ENCODE results near the gene CSPG5. TPM values are rescaled to one million over a fixed set of nuclear protein-coding genes. Genes with fewer than 3 reads are reported as not detected.

The CSPG5 gene
- total and polyA plus RNA-seq, 2 donors, result 0.09 to 0.25 TPM

GRCh38 chr3:47592066-47592795 is 13.6 kb upstream of the CSPG5 start:
- Histone ChIP-seq H3K4me1 (ENCODE audit: control insufficient read depth in 2 of 2, insufficient read depth in 2 of 2, low read length in 2 of 2) (no peaks in the 10 kb centered on the region), H3K36me3 (ENCODE audit: control insufficient read depth in 2 of 2, insufficient read depth in 2 of 2, low read length in 1 of 2) (peaks cover 41 to 71% of the 10 kb centered on the region in 2 donors), H3K9me3 (ENCODE audit: control insufficient read depth in 2 of 2, insufficient read depth in 1 of 2, low read length in 1 of 2) (no peaks in the 10 kb centered on the region), H3K27ac (ENCODE audit: low read depth in 1 of 2, low read length in 1 of 2) (no peak overlapping the region), H3K27me3 (ENCODE audit: control insufficient read depth in 2 of 2, insufficient read depth in 1 of 2, low read length in 1 of 2) (no peaks in the 10 kb centered on the region), H3K4me3 (ENCODE audit: low read length in 2 of 2) (no peak overlapping the region)
- no peak for DNase-seq (ENCODE audit: low read depth in 6 of 9, low spot score in 9 of 9)
- WGBS, result 95% methylated on average over 4 of the region's 4 CpGs

DNA sequence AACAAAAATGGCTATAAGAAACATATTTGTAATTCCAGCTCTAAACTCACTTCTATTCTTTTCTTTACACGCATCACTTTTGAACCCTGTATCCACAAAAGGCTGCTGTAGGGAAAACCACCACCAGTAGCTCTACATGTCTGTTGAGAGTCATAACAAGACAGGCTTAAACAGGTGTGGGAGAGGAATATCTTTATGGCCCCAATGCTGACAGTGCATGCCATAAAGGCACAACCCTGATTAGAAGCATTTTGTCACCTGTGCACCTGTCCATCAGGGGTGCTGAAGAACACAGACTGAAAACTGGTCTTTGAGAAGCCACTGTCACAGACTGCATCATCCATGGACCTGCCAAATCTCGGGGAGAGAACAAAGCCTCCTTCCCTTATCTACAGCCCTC is 11.6 kb upstream of the CSPG5 start:
- DNase-seq (ENCODE audit: low read depth in 6 of 9, low spot score in 9 of 9), result no peak
- Histone ChIP-seq H3K36me3 (ENCODE audit: control insufficient read depth in 2 of 2, insufficient read depth in 2 of 2, low read length in 1 of 2) (peaks cover 54 to 84% of the 10 kb centered on the region in 2 donors), H3K27me3 (ENCODE audit: control insufficient read depth in 2 of 2, insufficient read depth in 1 of 2, low read length in 1 of 2) (no peaks in the 10 kb centered on the region), H3K4me3 (ENCODE audit: low read length in 2 of 2) (no peak overlapping the region), H3K9me3 (ENCODE audit: control insufficient read depth in 2 of 2, insufficient read depth in 1 of 2, low read length in 1 of 2) (no peaks in the 10 kb centered on the region), H3K4me1 (ENCODE audit: control insufficient read depth in 2 of 2, insufficient read depth in 2 of 2, low read length in 2 of 2) (no peaks in the 10 kb centered on the region), H3K27ac (ENCODE audit: low read depth in 1 of 2, low read length in 1 of 2) (no peak overlapping the region)
- 97% methylated on average over 2 of the region's 2 CpGs for WGBS

DNA sequence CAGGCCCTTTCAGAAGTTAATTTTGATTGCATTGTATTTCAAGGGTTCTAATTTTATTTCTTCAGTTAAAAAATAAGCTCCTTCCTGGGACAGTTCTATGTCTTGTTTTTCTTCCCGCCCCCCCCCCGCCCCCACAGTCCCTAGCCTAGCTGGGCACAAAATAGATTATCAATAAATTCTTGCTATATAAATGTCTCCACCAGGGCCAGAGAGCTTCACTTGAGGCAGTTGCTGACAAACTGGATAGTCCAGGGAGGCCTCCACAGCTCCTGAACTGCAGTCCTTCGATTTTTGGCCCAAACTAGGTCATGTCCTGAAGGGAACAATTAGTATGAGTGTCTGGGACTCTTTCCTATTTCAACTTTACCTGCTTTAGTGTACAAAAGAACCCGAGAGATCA is 9.9 kb upstream of the CSPG5 start:
- no peaks in the 10 kb centered on the region for H3K9me3 ChIP-seq (ENCODE audit: control insufficient read depth in 2 of 2, insufficient read depth in 1 of 2, low read length in 1 of 2)
- 99% methylated on average over 4 of the region's 4 CpGs for WGBS

GRCh38 chr3:47588053-47588452 is 9.4 kb upstream of the CSPG5 start:
- Histone ChIP-seq H3K36me3 (ENCODE audit: control insufficient read depth in 2 of 2, insufficient read depth in 2 of 2, low read length in 1 of 2) (peaks cover 47 to 73% of the 10 kb centered on the region in 2 donors), H3K4me1 (ENCODE audit: control insufficient read depth in 2 of 2, insufficient read depth in 2 of 2, low read length in 2 of 2) (no peaks in the 10 kb centered on the region), H3K9me3 (ENCODE audit: control insufficient read depth in 2 of 2, insufficient read depth in 1 of 2, low read length in 1 of 2) (no peaks in the 10 kb centered on the region), H3K27ac (ENCODE audit: low read depth in 1 of 2, low read length in 1 of 2) (no peak overlapping the region), H3K27me3 (ENCODE audit: control insufficient read depth in 2 of 2, insufficient read depth in 1 of 2, low read length in 1 of 2) (no peaks in the 10 kb centered on the region), H3K4me3 (ENCODE audit: low read length in 2 of 2) (no peak overlapping the region)
- no peak for DNase-seq (ENCODE audit: low read depth in 6 of 9, low spot score in 9 of 9)
- over 99% methylated on average over 7 of the region's 7 CpGs for WGBS

More for the DNA sequence above, 9.9 kb upstream of the CSPG5 start:
- H3K4me3 ChIP-seq (ENCODE audit: low read length in 2 of 2), result no peak overlapping the region
- H3K36me3 ChIP-seq (ENCODE audit: control insufficient read depth in 2 of 2, insufficient read depth in 2 of 2, low read length in 1 of 2), result peaks cover 47 to 79% of the 10 kb centered on the region in 2 donors
- H3K27me3 ChIP-seq (ENCODE audit: control insufficient read depth in 2 of 2, insufficient read depth in 1 of 2, low read length in 1 of 2), result no peaks in the 10 kb centered on the region
- no peak for DNase-seq (ENCODE audit: low read depth in 6 of 9, low spot score in 9 of 9)
- no peaks in the 10 kb centered on the region for H3K4me1 ChIP-seq (ENCODE audit: control insufficient read depth in 2 of 2, insufficient read depth in 2 of 2, low read length in 2 of 2)
- no peak overlapping the region for H3K27ac ChIP-seq (ENCODE audit: low read depth in 1 of 2, low read length in 1 of 2)

DNA sequence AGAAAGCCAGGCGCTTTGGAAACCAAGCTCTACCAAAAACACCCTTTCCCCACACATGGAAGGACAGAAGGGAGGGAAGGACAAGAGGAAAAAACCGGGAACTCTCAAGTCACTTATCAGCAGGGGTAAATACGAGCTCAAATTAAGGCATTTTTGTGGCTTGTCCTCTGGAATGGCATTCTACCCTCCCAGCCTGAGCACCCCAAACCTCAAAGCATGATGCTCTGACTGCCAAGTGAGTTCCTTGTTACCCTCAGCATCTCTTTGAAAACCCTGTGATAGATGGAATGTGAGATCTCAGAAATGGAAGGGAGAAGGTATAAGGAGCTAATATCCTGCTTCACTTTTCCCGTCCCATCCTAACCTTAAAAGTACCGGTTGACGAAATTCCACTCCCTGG is 8.1 kb upstream of the CSPG5 start:
- H3K4me1 ChIP-seq (ENCODE audit: control insufficient read depth in 2 of 2, insufficient read depth in 2 of 2, low read length in 2 of 2), result no peaks in the 10 kb centered on the region
- peaks cover 42 to 60% of the 10 kb centered on the region in 2 donors for H3K36me3 ChIP-seq (ENCODE audit: control insufficient read depth in 2 of 2, insufficient read depth in 2 of 2, low read length in 1 of 2)
- WGBS, result 96% methylated on average over 6 of the region's 6 CpGs

DNA sequence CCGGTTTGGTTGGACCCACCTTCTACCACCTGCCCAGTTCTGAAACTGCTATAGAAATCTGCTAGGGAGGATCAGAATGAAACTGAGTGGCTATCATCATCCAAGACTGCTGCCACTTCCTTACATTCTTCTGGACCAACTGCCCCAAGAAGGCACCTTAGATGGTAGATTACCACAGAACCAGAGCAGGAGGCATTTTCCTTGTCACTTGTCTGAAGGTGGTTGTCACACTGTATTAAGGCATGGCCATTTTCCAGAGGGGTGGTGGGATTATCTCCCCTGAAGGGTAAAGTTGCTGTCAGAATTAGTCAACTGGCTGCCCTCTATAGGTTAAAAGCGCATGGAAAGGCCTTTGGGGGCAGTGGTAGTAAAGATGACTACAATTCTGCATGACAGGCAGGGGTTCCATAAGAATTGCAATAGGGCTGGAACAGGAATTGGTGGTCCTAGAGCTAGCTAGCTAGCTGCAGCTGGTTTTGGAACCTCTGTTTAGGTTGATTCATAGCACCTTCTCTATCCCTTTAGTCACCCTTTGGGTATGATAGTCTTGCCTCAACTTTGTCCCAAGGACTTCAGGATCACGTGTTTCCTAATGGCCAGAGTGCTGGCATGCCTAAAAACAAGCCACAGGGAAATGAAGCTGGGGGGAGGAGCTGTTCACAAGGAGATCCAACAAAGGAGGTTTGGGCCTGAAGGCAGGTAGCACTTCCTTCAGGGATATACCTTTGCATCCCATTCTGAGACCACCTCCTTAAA is 4.8 kb upstream of the CSPG5 start:
- Histone ChIP-seq H3K27me3 (ENCODE audit: control insufficient read depth in 2 of 2, insufficient read depth in 1 of 2, low read length in 1 of 2) (peaks cover 23 to 32% of the 10 kb centered on the region in 2 donors), H3K36me3 (ENCODE audit: control insufficient read depth in 2 of 2, insufficient read depth in 2 of 2, low read length in 1 of 2) (peaks cover 25 to 36% of the 10 kb centered on the region in 2 donors), H3K27ac (ENCODE audit: low read depth in 1 of 2, low read length in 1 of 2) (no peak overlapping the region), H3K9me3 (ENCODE audit: control insufficient read depth in 2 of 2, insufficient read depth in 1 of 2, low read length in 1 of 2) (peaks cover 0 to 5% of the 10 kb centered on the region in 2 donors), H3K4me3 (ENCODE audit: low read length in 2 of 2) (no peak overlapping the region), H3K4me1 (ENCODE audit: control insufficient read depth in 2 of 2, insufficient read depth in 2 of 2, low read length in 2 of 2) (peaks cover 2 to 7% of the 10 kb centered on the region in 2 donors)
- 93% methylated on average over 3 of the region's 3 CpGs for WGBS
- DNase-seq (ENCODE audit: low read depth in 6 of 9, low spot score in 9 of 9), result no peak

More for the DNA sequence above, 8.1 kb upstream of the CSPG5 start:
- Histone ChIP-seq H3K9me3 (ENCODE audit: control insufficient read depth in 2 of 2, insufficient read depth in 1 of 2, low read length in 1 of 2) (no peaks in the 10 kb centered on the region), H3K27ac (ENCODE audit: low read depth in 1 of 2, low read length in 1 of 2) (no peak overlapping the region), H3K27me3 (ENCODE audit: control insufficient read depth in 2 of 2, insufficient read depth in 1 of 2, low read length in 1 of 2) (peaks cover 0 to 2% of the 10 kb centered on the region in 2 donors), H3K4me3 (ENCODE audit: low read length in 2 of 2) (no peak overlapping the region)
- no peak for DNase-seq (ENCODE audit: low read depth in 6 of 9, low spot score in 9 of 9)

DNA sequence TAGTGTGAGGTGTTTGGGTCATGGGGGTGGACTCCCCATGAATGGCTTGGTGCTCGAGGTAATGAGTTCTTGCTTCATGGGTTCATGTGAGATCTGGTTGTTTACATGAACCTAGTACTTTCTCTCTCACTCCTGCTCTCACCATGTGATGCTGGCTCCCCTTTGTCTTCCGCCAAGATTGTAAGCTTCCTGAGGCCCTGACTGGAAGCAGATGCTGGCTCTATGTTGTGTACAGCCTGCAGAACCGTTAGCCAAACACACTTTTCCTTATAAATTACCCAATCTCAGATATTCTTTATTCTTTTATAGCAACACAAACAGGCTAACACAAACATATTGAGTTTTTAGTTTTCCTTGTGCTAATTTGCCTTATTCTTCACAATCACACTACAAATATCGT is 3.2 kb upstream of the CSPG5 start:
- Histone ChIP-seq H3K4me3 (ENCODE audit: low read length in 2 of 2) (no peak overlapping the region), H3K4me1 (ENCODE audit: control insufficient read depth in 2 of 2, insufficient read depth in 2 of 2, low read length in 2 of 2) (peaks cover 6 to 17% of the 10 kb centered on the region in 2 donors), H3K27me3 (ENCODE audit: control insufficient read depth in 2 of 2, insufficient read depth in 1 of 2, low read length in 1 of 2) (peaks cover 40 to 49% of the 10 kb centered on the region in 2 donors), H3K27ac (ENCODE audit: low read depth in 1 of 2, low read length in 1 of 2) (no peak overlapping the region), H3K36me3 (ENCODE audit: control insufficient read depth in 2 of 2, insufficient read depth in 2 of 2, low read length in 1 of 2) (peaks cover 10 to 21% of the 10 kb centered on the region in 2 donors), H3K9me3 (ENCODE audit: control insufficient read depth in 2 of 2, insufficient read depth in 1 of 2, low read length in 1 of 2) (peaks cover 0 to 5% of the 10 kb centered on the region in 2 donors)
- 94% methylated on average over 4 of the region's 4 CpGs for WGBS
- no peak for DNase-seq (ENCODE audit: low read depth in 6 of 9, low spot score in 9 of 9)

GRCh38 chr3:47581422-47581821 is 2.8 kb upstream of the CSPG5 start:
- Histone ChIP-seq H3K27me3 (ENCODE audit: control insufficient read depth in 2 of 2, insufficient read depth in 1 of 2, low read length in 1 of 2) (peaks cover 43 to 53% of the 10 kb centered on the region in 2 donors), H3K27ac (ENCODE audit: low read depth in 1 of 2, low read length in 1 of 2) (no peak overlapping the region), H3K36me3 (ENCODE audit: control insufficient read depth in 2 of 2, insufficient read depth in 2 of 2, low read length in 1 of 2) (peaks cover 6 to 17% of the 10 kb centered on the region in 2 donors), H3K4me3 (ENCODE audit: low read length in 2 of 2) (no peak overlapping the region), H3K4me1 (ENCODE audit: control insufficient read depth in 2 of 2, insufficient read depth in 2 of 2, low read length in 2 of 2) (peaks cover 6 to 17% of the 10 kb centered on the region in 2 donors), H3K9me3 (ENCODE audit: control insufficient read depth in 2 of 2, insufficient read depth in 1 of 2, low read length in 1 of 2) (peaks cover 0 to 5% of the 10 kb centered on the region in 2 donors)
- no peak for DNase-seq (ENCODE audit: low read depth in 6 of 9, low spot score in 9 of 9)
- WGBS, result 84% methylated on average over 5 of the region's 5 CpGs

GRCh38 chr3:47580481-47580880 is 1.8 kb upstream of the CSPG5 start:
- Histone ChIP-seq H3K4me3 (ENCODE audit: low read length in 2 of 2) (no peak overlapping the region), H3K36me3 (ENCODE audit: control insufficient read depth in 2 of 2, insufficient read depth in 2 of 2, low read length in 1 of 2) (peaks cover 4 to 10% of the 10 kb centered on the region in 2 donors), H3K27ac (ENCODE audit: low read depth in 1 of 2, low read length in 1 of 2) (no peak overlapping the region), H3K9me3 (ENCODE audit: control insufficient read depth in 2 of 2, insufficient read depth in 1 of 2, low read length in 1 of 2) (peaks cover 0 to 5% of the 10 kb centered on the region in 2 donors), H3K4me1 (ENCODE audit: control insufficient read depth in 2 of 2, insufficient read depth in 2 of 2, low read length in 2 of 2) (peaks cover 6 to 17% of the 10 kb centered on the region in 2 donors), H3K27me3 (ENCODE audit: control insufficient read depth in 2 of 2, insufficient read depth in 1 of 2, low read length in 1 of 2) (peaks cover 43 to 62% of the 10 kb centered on the region in 2 donors)
- 77% methylated on average over 4 of the region's 4 CpGs for WGBS
- no peak for DNase-seq (ENCODE audit: low read depth in 6 of 9, low spot score in 9 of 9)

Measured in thymus (tissue), 11 donors.